GM18951 (cell line): ENCODE data around the gene CDH23.
"Not testable (repeated sequence)": the region's sequence is repeated elsewhere in the genome, so short reads cannot be mapped to it uniquely, and the experiment has no call there.

Source experiments
- POLR2A ChIP-seq: IDR thresholded peaks from 4 replicates; pipeline ENCODE4 v1.6.1; 2011; ENCODE audit warnings: mild to moderate bottlenecking; ENCODE audit not compliant: insufficient read length, insufficient read depth; ENCODE audit errors: extremely low read depth
- in situ Hi-C: fragments of 300-500 bp; cut with MboI; formaldehyde crosslinking; loops from one replicate; pipeline ENCODE4 v1.12.0; 2022; ENCODE audit warnings: low sequenced_read_pairs, mixed read lengths, inconsistent platforms; ENCODE audit not compliant: unreplicated experiment

The CDH23 gene

DNA sequence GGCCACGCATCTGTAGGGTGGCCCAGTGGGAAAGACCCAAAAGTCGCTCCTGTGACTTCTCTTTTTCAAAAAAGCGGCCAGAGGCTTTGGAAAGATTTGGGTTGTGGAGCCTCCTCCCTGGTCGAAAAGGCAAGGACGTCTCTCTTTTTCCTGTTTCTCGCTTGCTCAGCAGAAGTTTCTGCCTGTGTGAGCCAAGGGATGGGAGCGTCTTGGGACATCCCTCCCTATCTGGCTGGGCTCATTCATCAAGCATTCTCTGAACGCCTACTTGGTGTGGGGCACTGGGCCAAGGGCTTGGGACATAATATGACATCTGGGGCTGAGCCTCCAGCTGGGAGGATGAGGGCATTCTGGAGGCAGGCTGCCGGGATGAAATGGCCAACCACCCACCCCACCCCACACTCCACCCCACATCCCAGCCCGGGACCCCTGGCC lies 201.9 kb downstream of the CDH23 start:
- in situ Hi-C loops, result no loop called here
- no peak for TF ChIP-seq POLR2A

DNA sequence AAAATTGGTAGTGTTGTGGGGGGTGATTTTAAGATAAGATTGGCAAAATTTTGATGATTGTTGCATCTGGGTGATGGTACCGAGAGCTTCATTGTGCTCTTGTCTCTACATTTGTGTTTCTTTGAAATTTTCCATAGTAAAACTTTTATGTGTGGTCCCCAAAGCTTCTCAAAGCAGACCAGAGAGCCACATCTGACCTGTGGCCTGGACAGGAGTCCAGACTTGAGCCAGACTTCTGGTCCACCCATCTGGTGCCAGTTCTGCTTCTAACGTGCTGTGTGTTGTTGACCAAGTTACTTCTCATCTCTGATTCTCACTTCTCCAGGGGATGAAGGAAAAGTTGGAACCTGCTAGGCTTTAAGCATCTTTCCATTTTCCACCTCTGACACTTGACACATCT lies 202.8 kb downstream of the CDH23 start:
- in situ Hi-C loops, result no loop called here
- TF ChIP-seq POLR2A, result no peak

DNA sequence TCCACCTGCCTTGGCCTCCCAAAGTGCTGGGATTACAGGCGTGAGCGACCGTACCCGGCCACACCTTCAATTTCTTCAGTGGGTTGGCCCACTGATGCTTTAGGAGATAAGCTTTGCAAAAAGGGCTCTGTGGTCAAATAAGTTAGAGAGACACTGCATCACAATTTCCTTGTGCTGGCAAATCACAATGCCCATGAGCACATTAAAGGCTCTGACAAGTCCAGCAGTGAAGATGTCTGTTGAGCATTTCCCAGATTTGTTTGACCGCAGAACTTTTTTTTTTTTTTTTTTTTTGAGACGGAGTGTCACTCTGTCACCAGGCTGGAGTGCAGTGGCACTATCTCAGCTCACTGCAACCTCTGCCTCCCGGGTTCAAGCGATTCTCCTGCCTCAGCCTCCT lies 203.5 kb downstream of the CDH23 start:
- in situ Hi-C loops, result not testable (repeated sequence)

DNA sequence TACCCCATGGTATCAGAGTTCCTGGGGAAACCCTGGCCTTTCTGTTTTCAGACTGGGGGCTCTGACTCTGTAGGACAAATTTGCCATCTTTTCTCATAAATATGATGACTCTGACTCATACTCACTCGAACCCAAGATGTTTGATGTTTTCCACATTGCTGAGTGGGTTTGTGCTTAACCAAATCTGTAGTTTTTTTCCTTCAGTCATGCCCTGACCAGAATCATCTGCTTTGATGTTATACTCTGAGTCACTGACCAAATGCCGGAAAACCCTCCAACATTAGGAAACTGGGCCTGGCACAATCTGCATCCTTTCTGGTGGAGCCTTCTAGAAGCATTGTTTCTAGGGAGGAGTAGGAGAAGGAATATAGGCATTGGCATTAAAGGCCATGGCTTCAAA lies 204.1 kb downstream of the CDH23 start:
- TF ChIP-seq POLR2A, result no peak
- in situ Hi-C loops, result no loop called here

DNA sequence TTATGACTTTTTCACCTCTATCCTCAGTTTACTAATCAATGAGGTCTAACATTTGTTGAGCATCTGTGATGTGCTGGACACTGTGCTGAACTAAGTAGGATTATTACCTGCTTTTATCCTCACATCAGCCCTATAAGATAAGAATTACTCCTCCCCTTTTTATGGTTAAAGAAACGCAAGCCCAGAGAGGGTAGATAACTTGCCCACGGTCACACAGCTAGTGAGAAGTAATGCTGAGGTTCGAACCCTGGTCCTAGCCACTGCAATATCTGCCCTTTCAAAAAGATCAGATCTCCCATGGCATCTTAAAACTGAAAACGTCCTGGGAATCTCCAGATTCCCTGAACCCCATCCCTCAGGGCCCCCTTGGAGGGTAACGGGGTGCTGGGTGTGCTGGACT lies 204.6 kb downstream of the CDH23 start:
- no peak for TF ChIP-seq POLR2A
- in situ Hi-C loops, result no loop called here

DNA sequence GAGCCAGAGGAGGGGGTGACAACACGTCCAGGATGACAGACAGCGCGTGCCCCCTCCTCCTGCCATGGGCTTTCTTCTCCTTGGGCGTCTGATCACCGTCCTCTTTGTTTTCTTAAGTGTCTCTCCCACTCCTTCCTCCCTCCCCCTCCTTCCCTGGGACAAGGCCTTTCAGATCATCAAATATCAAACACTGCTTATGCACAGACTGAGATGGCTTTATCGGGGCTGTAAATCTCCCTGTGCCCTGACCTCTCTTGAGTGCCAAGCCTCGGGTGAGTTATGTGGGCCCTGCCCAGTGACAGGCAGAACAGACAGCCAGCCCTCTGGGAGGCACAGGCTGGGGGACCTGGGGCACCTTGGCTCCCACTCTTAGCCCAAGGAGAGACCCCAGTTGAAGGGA lies 206.4 kb downstream of the CDH23 start:
- in situ Hi-C loops, result no loop called here
- no peak for TF ChIP-seq POLR2A

DNA sequence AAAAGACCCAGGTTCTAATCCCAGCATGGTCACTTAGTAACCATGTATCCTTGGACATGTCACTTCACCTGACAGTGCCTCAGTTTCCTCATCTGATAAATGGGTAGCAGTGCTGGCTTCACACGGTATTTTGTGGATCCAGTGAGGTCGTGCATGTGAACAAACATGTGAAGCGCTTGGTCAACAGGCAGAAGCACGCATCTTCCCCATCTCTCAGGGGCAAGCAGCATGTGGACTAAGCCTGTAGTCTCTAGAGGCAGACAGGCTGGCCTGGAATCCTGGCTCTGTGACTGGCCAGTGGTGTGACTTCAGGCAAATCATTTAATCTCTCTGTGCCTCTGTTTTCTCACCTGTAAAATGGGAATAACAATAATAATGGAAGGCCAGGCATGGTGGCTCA lies 207.0 kb downstream of the CDH23 start:
- in situ Hi-C loops, result no loop called here
- TF ChIP-seq POLR2A, result no peak

DNA sequence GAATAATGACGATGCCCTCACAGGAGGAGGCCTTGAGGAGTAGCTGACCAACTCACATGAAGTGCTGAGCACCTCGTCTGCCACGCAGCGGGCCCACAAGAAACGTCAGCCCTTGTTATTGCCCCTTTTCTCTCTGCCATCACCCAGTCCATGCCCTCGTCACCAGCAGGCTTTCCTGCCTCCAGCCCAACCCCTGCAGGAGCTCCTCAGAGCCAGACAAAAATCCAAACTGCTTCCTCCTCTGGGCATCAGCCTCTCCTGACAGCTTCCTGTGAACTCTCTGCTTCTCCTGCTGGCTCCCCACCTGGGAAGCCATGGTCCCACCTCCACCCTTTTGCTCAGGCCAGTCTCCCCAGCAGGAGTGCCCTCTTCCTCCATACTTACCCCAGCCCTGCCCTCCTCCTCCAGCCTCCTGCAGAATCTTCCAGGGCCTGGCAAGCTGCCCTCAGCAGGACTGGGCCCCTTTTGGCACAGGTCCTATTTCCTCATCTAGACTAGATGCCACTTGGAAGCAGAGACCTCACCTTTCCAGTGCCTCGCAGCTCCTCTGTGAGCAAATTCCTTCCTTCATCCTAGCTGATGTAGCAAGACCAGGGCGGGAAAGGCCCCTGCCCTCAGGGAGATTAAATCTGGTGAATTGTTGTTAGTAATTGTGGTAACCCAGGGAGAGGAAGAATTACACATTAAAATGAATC lies 207.8 kb downstream of the CDH23 start:
- in situ Hi-C loops, result no loop called here
- no peak for TF ChIP-seq POLR2A

DNA sequence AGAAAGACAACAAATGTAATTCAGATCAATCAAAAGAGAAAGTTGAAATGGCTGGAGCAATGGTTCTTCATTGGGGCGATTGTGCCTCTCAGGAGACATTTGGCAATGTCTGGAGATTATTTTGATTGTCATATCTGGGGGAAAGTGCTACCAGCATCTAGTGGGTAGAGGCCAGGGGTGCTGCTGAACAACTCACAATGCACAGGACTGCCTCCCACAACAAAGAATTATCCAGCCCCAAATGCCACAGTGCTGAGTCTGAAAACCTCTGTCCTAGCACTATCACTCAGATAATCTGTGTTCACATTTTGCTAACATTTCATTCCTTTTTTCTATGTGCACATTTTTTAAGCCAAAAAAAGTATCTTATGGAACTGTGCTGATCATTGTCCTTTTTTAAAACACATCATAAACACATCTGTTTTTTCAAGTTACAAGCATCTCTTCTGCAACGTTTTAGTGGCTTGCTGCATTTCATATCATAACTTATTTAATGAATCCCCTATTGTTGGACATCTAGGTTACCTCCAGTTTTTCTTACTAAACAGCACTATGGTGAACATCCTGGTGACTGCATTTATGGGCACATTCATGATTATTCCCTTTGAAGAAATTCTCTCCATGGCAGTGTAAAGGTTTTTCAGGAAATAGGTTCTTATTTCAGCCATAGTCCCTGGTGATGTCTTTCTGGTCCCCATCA lies 208.7 kb downstream of the CDH23 start:
- no peak for TF ChIP-seq POLR2A
- in situ Hi-C loops, result no loop called here

DNA sequence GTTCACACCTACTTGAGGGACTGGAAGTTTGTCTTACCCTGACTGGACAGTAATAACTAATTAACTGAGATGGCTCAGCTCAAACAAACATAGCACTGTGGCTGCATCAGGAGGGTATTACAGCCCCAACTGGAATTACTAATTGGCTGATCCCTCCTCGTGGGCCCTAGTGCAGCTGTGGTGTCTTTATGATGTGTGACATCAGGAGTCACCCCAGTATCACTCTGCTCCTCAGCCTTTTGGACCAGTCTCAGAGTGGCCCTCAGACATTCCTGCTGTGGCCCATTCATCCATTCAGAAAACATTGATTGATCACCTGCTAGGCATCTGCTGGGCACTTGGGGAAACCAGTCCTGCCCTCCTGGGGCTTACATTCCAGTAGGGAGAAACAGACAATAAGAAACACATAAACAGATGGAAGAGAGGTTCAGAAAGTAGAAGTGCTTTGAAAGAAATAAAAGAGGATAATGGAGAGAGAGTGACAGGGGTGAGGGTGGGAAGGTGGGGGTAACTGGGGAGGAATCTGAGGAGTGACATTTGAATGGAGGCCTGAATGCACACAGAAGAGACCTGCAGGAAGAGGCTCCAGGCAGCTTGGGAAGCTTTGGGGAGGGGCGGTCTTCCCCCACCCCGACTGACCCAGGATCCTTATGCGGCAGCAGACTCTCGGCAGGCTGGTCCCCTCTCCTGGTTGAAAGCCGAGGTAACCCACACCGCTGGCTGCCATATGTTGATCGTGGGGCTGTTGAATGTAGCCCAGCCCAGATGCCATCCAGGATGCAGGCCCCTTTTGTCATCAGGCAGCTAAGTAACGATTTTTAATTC lies 209.7 kb downstream of the CDH23 start:
- TF ChIP-seq POLR2A, result no peak
- in situ Hi-C loops, result no loop called here

DNA sequence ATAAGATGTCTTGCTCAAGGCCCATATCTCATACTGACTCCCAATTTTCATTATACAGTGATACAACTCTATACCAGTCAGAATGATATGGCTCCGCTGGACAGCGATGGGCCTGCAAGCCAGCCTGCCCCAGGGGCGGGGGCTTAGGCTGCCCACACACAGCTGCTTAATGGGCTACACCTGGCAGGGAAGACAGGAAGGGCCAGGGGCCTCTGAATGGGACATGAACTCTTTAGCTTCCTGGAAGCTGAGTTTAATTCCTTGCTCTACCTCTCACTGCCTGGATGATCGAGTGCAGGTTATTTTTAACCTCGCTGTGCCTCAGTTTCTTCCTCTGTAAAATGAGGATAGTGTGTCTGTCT lies 210.3 kb downstream of the CDH23 start:
- no peak for TF ChIP-seq POLR2A
- in situ Hi-C loops, result no loop called here

DNA sequence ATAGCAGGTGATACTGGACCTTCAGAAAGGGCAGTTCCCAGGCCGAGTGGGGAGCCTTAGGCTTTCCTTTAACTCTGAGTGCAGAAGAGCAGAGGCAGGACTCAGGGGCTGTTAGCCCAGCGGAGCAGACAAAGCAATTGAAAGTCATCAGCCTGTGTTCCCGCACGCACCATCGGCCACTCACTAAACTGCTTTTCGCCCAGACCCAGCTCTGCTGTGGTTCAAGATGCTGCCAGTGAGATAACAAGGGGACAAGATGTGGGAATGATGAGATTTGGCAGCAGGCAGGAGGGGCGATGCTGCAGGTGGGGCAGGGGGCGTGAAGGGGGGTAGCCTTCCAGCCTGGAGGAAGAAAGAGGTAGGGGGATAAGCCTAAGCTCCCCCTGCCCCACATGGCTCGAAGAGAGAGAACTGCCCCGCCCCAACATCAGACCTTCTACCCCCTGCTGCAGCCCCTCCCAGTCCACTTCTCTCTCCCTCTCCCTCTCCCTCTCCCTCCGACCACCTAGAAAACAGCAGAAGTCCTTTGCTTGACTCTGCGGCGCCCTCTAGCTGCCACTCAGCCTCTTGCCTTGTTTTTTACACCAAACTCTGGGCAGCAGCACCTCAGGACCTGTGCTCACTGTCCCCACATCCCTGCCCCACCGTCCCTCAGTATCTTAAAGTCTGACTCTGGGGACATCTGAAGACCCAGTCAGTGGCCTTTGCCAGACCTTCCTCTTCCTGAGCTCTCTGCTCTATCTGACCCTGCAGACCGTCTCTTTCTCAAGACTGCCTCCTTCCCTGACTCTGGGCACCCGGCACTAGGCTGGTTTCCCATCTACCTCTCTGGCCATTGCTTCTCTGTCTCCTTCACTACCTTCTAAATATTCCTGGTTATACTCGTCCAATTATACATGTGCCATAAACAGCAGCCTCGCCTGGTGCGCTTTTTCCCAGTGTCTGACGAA lies 212.4 kb downstream of the CDH23 start:
- in situ Hi-C loops, result no loop called here

DNA sequence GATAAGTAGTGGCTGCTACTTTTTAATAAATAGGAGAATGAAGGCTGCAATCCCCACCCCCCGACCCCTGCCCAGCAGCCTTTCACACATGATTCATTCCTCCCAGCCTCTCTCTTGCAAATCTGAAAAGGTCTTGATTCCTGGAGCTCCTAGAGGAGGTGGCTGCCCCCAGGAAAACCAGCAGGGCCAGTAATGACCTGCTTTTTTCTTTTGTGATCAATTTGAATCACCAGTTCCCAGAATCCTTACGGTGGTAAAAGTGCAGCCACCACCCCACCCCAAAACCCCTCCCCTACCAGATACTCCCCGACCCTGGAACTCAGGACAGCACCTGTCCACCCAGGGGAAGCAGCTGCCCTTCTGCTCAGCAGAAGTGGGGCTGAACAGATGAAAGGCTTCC lies 213.9 kb downstream of the CDH23 start:
- no peak for TF ChIP-seq POLR2A
- in situ Hi-C loops, result no loop called here

More for the DNA sequence above, 212.4 kb downstream of the CDH23 start:
- TF ChIP-seq POLR2A, result no peak
